Bronchial epithelial cell (primary cell): ENCODE data around the gene IGSF1. TPM values are rescaled to one million over a fixed set of nuclear protein-coding genes. Genes with fewer than 3 reads are reported as not detected.

ENCODE experiments used
- DNase-seq: peaks from one replicate; pipeline ENCODE4 v3.0.0-alpha.2; 2010; ENCODE audit warnings: low read depth
- FAIRE-seq: peaks from 2 replicates; lab custom pipeline; 2011; peaks lifted over from hg19 to GRCh38; lab: Jason Lieb, UNC
- H3K27me3 ChIP-seq: 2 replicates; pipeline ENCODE4 v1.5.1; 2011; ENCODE audit warnings: low read length; ENCODE audit not compliant: control insufficient read depth, insufficient read depth
- H3K36me3 ChIP-seq: 2 replicates; pipeline ENCODE4 v1.5.1; 2011; ENCODE audit warnings: low read length; ENCODE audit not compliant: control insufficient read depth, insufficient read depth
- H3K4me3 ChIP-seq: 2 replicates; pipeline ENCODE4 v1.5.1; 2011; ENCODE audit warnings: mild to moderate bottlenecking, low read depth, low read length, control low read depth
- total RNA-seq: library from RNA; depleted of rRNA; stranded (reverse); fragments of >200 nt; gene quantifications from 2 replicates; pipeline ENCODE4 v1.2.1, GENCODE V29; 2014
- TF ChIP-seq, protein P1 (sequence below): IDR thresholded peaks from 2 replicates; pipeline ENCODE4 v1.5.1; 2011; ENCODE audit warnings: mild to moderate bottlenecking, moderate library complexity, low read length, control low read depth, inconsistent platforms; ENCODE audit not compliant: insufficient read depth, severe bottlenecking

Gene IGSF1
- total RNA-seq, 1 donor from 2014 or later = not detected

- Histone ChIP-seq H3K36me3 (no peaks in the 10 kb centered on the region), H3K27me3 (no peaks in the 10 kb centered on the region), H3K4me3 (no peak overlapping the region)
- FAIRE-seq (no peak), DNase-seq (no peak)
- TF ChIP-seq, protein P1, sequence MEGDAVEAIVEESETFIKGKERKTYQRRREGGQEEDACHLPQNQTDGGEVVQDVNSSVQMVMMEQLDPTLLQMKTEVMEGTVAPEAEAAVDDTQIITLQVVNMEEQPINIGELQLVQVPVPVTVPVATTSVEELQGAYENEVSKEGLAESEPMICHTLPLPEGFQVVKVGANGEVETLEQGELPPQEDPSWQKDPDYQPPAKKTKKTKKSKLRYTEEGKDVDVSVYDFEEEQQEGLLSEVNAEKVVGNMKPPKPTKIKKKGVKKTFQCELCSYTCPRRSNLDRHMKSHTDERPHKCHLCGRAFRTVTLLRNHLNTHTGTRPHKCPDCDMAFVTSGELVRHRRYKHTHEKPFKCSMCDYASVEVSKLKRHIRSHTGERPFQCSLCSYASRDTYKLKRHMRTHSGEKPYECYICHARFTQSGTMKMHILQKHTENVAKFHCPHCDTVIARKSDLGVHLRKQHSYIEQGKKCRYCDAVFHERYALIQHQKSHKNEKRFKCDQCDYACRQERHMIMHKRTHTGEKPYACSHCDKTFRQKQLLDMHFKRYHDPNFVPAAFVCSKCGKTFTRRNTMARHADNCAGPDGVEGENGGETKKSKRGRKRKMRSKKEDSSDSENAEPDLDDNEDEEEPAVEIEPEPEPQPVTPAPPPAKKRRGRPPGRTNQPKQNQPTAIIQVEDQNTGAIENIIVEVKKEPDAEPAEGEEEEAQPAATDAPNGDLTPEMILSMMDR = no peak
These were observed 13.6 kb upstream of the IGSF1 start for GRCh38 chrX:131302701-131303100.

GRCh38 chrX:131301155-131301554 is 12.0 kb upstream of the IGSF1 start:
- TF ChIP-seq, protein P1 = no peak
- Histone ChIP-seq H3K36me3 (no peaks in the 10 kb centered on the region), H3K27me3 (no peaks in the 10 kb centered on the region), H3K4me3 (no peak overlapping the region)
- FAIRE-seq (no peak), DNase-seq (no peak)

- Histone ChIP-seq H3K27me3 (no peaks in the 10 kb centered on the region), H3K4me3 (no peak overlapping the region), H3K36me3 (no peaks in the 10 kb centered on the region)
- TF ChIP-seq, protein P1 = no peak
- no peak for DNase-seq
- FAIRE-seq = no peak
These were observed 9.7 kb upstream of the IGSF1 start for GRCh38 chrX:131298846-131299245.

- Histone ChIP-seq H3K4me3 (no peak overlapping the region), H3K27me3 (no peaks in the 10 kb centered on the region), H3K36me3 (no peaks in the 10 kb centered on the region)
- DNase-seq (no peak), FAIRE-seq (no peak)
- TF ChIP-seq, protein P1 = no peak
These were observed 8.9 kb upstream of the IGSF1 start for GRCh38 chrX:131298036-131298435.

DNA sequence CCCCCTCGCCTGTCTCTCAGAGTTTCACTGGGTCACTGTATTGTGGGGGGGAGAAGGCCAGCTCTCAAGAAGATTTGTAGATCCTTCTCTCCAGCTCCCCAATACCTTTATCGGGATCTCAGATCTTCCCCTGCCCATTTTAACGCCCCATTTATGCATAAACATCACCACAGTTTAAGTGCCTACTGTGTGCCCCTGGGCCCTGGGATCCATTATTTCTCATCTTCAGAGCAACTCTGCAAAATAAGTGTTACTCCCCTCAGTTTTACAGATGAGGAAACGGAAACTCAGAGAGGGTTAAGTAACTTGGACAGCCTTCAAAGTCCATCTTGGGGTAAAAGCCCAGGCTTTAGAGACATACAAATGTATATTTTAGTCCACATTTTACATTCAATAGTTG is 421 bp upstream of the IGSF1 start:
- TF ChIP-seq, protein P1 = no peak
- DNase-seq (no peak), FAIRE-seq (no peak)
- Histone ChIP-seq H3K36me3 (no peaks in the 10 kb centered on the region), H3K4me3 (no peak overlapping the region), H3K27me3 (no peaks in the 10 kb centered on the region)

DNA sequence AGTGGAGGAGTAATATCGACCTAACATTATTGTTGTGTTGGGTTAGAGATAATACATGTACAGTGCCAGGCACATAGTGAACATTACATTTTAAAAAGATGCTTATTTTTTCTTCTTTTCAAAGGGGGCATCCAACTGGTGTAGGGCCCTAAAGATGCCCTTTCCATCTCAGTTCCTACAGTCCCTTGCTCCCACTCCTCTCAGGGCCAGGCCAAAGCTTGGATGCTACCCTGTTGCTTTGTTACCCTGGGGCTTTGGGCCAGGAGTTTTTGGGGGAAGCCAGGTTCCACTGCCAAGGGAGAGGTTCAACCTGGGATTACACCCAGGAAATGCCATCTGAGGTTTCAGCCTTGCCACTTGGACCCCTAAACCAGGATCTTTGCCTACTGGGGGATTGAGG is 918 bp downstream of the IGSF1 start:
- no peaks in the 10 kb centered on the region for H3K27me3 ChIP-seq
- no peaks in the 10 kb centered on the region for H3K36me3 ChIP-seq
- DNase-seq (no peak), FAIRE-seq (no peak)
- TF ChIP-seq, protein P1 = no peak
- no peak overlapping the region for H3K4me3 ChIP-seq
